Adipocyte (in vitro differentiated cells): ENCODE data around the gene CLDN34.

ENCODE experiments used
- DNase-seq: peaks from one replicate; pipeline ENCODE4 v3.0.0-alpha.2; 2015; ENCODE audit warnings: low read depth
- H3K27me3 ChIP-seq: replicated peaks from 2 replicates; pipeline ENCODE4 v1.7.0; 2013; ENCODE audit warnings: mild to moderate bottlenecking, low read length, moderate library complexity; ENCODE audit not compliant: control insufficient read depth, insufficient read depth
- H3K36me3 ChIP-seq: 2 replicates; pipeline ENCODE4 v1.7.0; 2013; ENCODE audit warnings: low read length, mild to moderate bottlenecking, moderate library complexity; ENCODE audit not compliant: control insufficient read depth, insufficient read depth, severe bottlenecking
- H3K4me1 ChIP-seq: 2 replicates; pipeline ENCODE4 v1.7.0; 2013; ENCODE audit warnings: mild to moderate bottlenecking, low read length, moderate library complexity; ENCODE audit not compliant: control insufficient read depth, insufficient read depth
- H3K4me3 ChIP-seq: 2 replicates; pipeline ENCODE4 v1.7.0; 2013; ENCODE audit warnings: mild to moderate bottlenecking, low read length, moderate library complexity
- H3K9ac ChIP-seq: 2 replicates; pipeline ENCODE4 v1.7.0; 2013; ENCODE audit warnings: mild to moderate bottlenecking, low read length, moderate library complexity
- H3K9me3 ChIP-seq: 2 replicates; pipeline ENCODE4 v1.7.0; 2013; ENCODE audit warnings: mild to moderate bottlenecking, low read length, moderate library complexity; ENCODE audit not compliant: control insufficient read depth

Gene CLDN34

GRCh38 chrX:9942086-9942485 is 25.1 kb upstream of the CLDN34 start:
- Histone ChIP-seq H3K27me3 (peaks cover 5% of the 10 kb centered on the region), H3K4me3 (no peak overlapping the region), H3K9ac (no peak overlapping the region), H3K4me1 (no peaks in the 10 kb centered on the region), H3K36me3 (no peaks in the 10 kb centered on the region), H3K9me3 (no peaks in the 10 kb centered on the region)
- DNase-seq, result no peak

GRCh38 chrX:9943420-9943819 is 23.7 kb upstream of the CLDN34 start:
- Histone ChIP-seq H3K4me1 (no peaks in the 10 kb centered on the region), H3K9ac (no peak overlapping the region), H3K9me3 (no peaks in the 10 kb centered on the region), H3K27me3 (peaks cover 4% of the 10 kb centered on the region), H3K4me3 (no peak overlapping the region), H3K36me3 (no peaks in the 10 kb centered on the region)
- DNase-seq, result no peak

GRCh38 chrX:9947131-9947794 is 19.9 kb upstream of the CLDN34 start:
- H3K36me3 ChIP-seq, result no peaks in the 10 kb centered on the region
- H3K4me1 ChIP-seq, result no peaks in the 10 kb centered on the region
- DNase-seq, result no peak
- no peaks in the 10 kb centered on the region for H3K27me3 ChIP-seq
- no peak overlapping the region for H3K4me3 ChIP-seq
- no peaks in the 10 kb centered on the region for H3K9me3 ChIP-seq
- no peak overlapping the region for H3K9ac ChIP-seq

- no peaks in the 10 kb centered on the region for H3K27me3 ChIP-seq
- no peak for DNase-seq
- H3K4me1 ChIP-seq, result no peaks in the 10 kb centered on the region
- no peaks in the 10 kb centered on the region for H3K36me3 ChIP-seq
- no peaks in the 10 kb centered on the region for H3K9me3 ChIP-seq
- H3K4me3 ChIP-seq, result no peak overlapping the region
- H3K9ac ChIP-seq, result no peak overlapping the region
Measured at GRCh38 chrX:9948406-9948805, 18.8 kb upstream of the CLDN34 start.

- Histone ChIP-seq H3K9me3 (no peaks in the 10 kb centered on the region), H3K9ac (no peak overlapping the region), H3K4me3 (no peak overlapping the region), H3K36me3 (no peaks in the 10 kb centered on the region), H3K27me3 (no peaks in the 10 kb centered on the region), H3K4me1 (no peaks in the 10 kb centered on the region)
- no peak for DNase-seq
Measured at GRCh38 chrX:9952300-9952699, 14.9 kb upstream of the CLDN34 start.

- no peaks in the 10 kb centered on the region for H3K27me3 ChIP-seq
- H3K9ac ChIP-seq, result no peak overlapping the region
- H3K4me1 ChIP-seq, result no peaks in the 10 kb centered on the region
- H3K9me3 ChIP-seq, result no peaks in the 10 kb centered on the region
- H3K4me3 ChIP-seq, result no peak overlapping the region
- no peak for DNase-seq
- no peaks in the 10 kb centered on the region for H3K36me3 ChIP-seq
Measured at GRCh38 chrX:9953396-9953795, 13.8 kb upstream of the CLDN34 start.

GRCh38 chrX:9955506-9955905 is 11.7 kb upstream of the CLDN34 start:
- Histone ChIP-seq H3K4me1 (no peaks in the 10 kb centered on the region), H3K9ac (no peak overlapping the region), H3K4me3 (no peak overlapping the region), H3K9me3 (no peaks in the 10 kb centered on the region), H3K27me3 (no peaks in the 10 kb centered on the region), H3K36me3 (no peaks in the 10 kb centered on the region)
- peak; percentile 70 for DNase-seq

GRCh38 chrX:9957743-9958142 is 9.4 kb upstream of the CLDN34 start:
- Histone ChIP-seq H3K36me3 (no peaks in the 10 kb centered on the region), H3K4me1 (no peaks in the 10 kb centered on the region), H3K27me3 (no peaks in the 10 kb centered on the region), H3K9ac (no peak overlapping the region), H3K9me3 (no peaks in the 10 kb centered on the region), H3K4me3 (no peak overlapping the region)
- no peak for DNase-seq

- no peak overlapping the region for H3K4me3 ChIP-seq
- DNase-seq, result no peak
- H3K9ac ChIP-seq, result no peak overlapping the region
- no peaks in the 10 kb centered on the region for H3K9me3 ChIP-seq
- H3K36me3 ChIP-seq, result no peaks in the 10 kb centered on the region
- no peaks in the 10 kb centered on the region for H3K4me1 ChIP-seq
- no peaks in the 10 kb centered on the region for H3K27me3 ChIP-seq
Measured at GRCh38 chrX:9958183-9958582, 9.0 kb upstream of the CLDN34 start.

- DNase-seq, result no peak
- H3K9me3 ChIP-seq, result no peaks in the 10 kb centered on the region
- no peaks in the 10 kb centered on the region for H3K27me3 ChIP-seq
Measured at GRCh38 chrX:9961750-9962149, 5.4 kb upstream of the CLDN34 start.

GRCh38 chrX:9977635-9978034 is 10.5 kb downstream of the CLDN34 start:
- Histone ChIP-seq H3K27me3 (no peaks in the 10 kb centered on the region), H3K9ac (no peak overlapping the region), H3K4me3 (no peak overlapping the region), H3K9me3 (peaks cover 6% of the 10 kb centered on the region), H3K36me3 (no peaks in the 10 kb centered on the region), H3K4me1 (no peaks in the 10 kb centered on the region)
- no peak for DNase-seq

More at GRCh38 chrX:9961750-9962149, 5.4 kb upstream of the CLDN34 start:
- Histone ChIP-seq H3K4me1 (no peaks in the 10 kb centered on the region), H3K36me3 (no peaks in the 10 kb centered on the region), H3K9ac (no peak overlapping the region), H3K4me3 (no peak overlapping the region)

GRCh38 chrX:9980401-9980800 is 13.2 kb downstream of the CLDN34 start:
- DNase-seq, result no peak
- no peak overlapping the region for H3K4me3 ChIP-seq
- peaks cover 4% of the 10 kb centered on the region for H3K9me3 ChIP-seq
- H3K36me3 ChIP-seq, result no peaks in the 10 kb centered on the region
- no peak overlapping the region for H3K9ac ChIP-seq
- H3K27me3 ChIP-seq, result no peaks in the 10 kb centered on the region
- no peaks in the 10 kb centered on the region for H3K4me1 ChIP-seq
